Ascending aorta (tissue), 2 donors: ENCODE measurements around the gene RNF145. TPM values are rescaled to one million over a fixed set of nuclear protein-coding genes. Genes with fewer than 3 reads are reported as not detected.
"Not testable (repeated sequence)": the region's sequence is repeated elsewhere in the genome, so short reads cannot be mapped to it uniquely, and the experiment has no call there.

ENCODE experiments used
- DNase-seq, 2 donors: peaks; one replicate each; pipeline ENCODE4 v3.0.0-alpha.2; 2019; ENCODE audit warnings: low spot score in 2 of 2
- H3K27ac ChIP-seq, 2 donors: fragments of 200-600 bp; sonication (generic); one replicate each; pipeline ENCODE4 v1.5.1; 2016 to 2017; ENCODE audit warnings: mild to moderate bottlenecking in 1 of 2
- H3K27me3 ChIP-seq: fragments of 200-600 bp; sonication (generic); one replicate; pipeline ENCODE4 v1.5.1; 2017
- H3K36me3 ChIP-seq, 2 donors: fragments of 200-600 bp; sonication (generic); one replicate each; pipeline ENCODE4 v1.5.1; 2016
- H3K4me1 ChIP-seq, 2 donors: fragments of 200-600 bp; sonication (generic); one replicate each; pipeline ENCODE4 v1.5.1; 2016 to 2017; ENCODE audit warnings: mild to moderate bottlenecking in 1 of 2
- H3K4me3 ChIP-seq, 2 donors: fragments of 200-600 bp; sonication (generic); one replicate each; pipeline ENCODE4 v1.5.1; 2016 to 2017; ENCODE audit warnings: mild to moderate bottlenecking in 1 of 2
- H3K9me3 ChIP-seq, 2 donors: fragments of 200-600 bp; sonication (generic); one replicate each; pipeline ENCODE4 v1.5.1; 2016
- CTCF ChIP-seq, 3 experiments: fragments of 200-600 bp in 2 of 3; fragments of 450-650 bp in 1 of 3; sonication (generic) in 2 of 3; IDR thresholded peaks; one replicate each; pipeline ENCODE4 v1.5.1; 2016 to 2019; ENCODE audit warnings: antibody characterized with exemption in 3 of 3, mild to moderate bottlenecking in 1 of 3, moderate library complexity in 1 of 3
- intact Hi-C: fragments of 100-400 bp; cut with DNase I; formaldehyde crosslinking; loops from one replicate; pipeline ENCODE4 v1.15.1; 2023
- total RNA-seq: library from RNA; depleted of rRNA; stranded (reverse); fragments of >200 nt; gene quantifications from one replicate; pipeline ENCODE4 v1.1.0, GENCODE V29; 2016

RNF145 gene
- total RNA-seq, 1 donor from 2014 or later: 47.8 TPM

- Histone ChIP-seq H3K9me3 (no peaks in the 10 kb centered on the region), H3K36me3 (peaks cover 24 to 47% of the 10 kb centered on the region in 2 donors), H3K27ac (no peak overlapping the region), H3K4me3 (no peak overlapping the region), H3K27me3 (no peaks in the 10 kb centered on the region), H3K4me1 (no peaks in the 10 kb centered on the region)
- no peak for TF ChIP-seq CTCF (IDR thresholded peaks at IDR 0.05)
- no peak for DNase-seq
- intact Hi-C loops: no loop called here
Measured at GRCh38 chr5:159163701-159164046, 45.7 kb downstream of the RNF145 start.

DNA sequence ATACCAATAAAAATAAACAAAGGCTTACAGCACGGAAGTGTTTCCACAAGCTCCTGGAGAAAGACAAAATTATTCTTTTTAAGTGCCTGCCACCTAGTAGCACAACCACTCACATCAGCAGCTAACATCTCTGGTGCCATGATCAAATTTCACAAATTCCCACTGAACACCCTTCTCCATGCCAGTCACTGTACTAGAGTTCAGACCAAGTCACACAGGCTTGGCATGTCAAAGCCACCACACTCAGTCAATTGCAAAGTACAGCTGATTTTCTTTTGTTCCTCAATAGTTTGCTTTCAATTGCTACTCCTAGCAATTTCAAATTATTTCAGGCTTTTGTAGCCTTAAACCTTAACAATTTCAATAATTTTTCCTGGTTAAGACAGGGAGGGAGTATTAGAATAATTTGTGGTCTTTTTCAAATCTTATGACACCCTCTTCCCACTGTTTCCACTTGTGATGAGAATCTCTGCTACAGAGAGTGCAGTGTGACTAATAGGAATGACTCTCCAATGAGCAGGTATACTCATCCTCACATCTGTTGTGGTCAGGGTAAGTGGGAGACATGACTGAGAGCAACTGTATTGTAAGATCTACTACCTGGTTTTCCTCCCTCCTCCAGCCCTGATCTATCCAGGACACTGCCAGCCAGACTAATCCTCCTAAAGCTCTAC is 46.2 kb downstream of the RNF145 start:
- no peaks in the 10 kb centered on the region for H3K27me3 ChIP-seq
- no peak for DNase-seq
- TF ChIP-seq CTCF (IDR thresholded peaks at IDR 0.05): no peak
- no peak overlapping the region for H3K27ac ChIP-seq
- H3K4me3 ChIP-seq: no peak overlapping the region
- peaks cover 24 to 52% of the 10 kb centered on the region in 2 donors for H3K36me3 ChIP-seq
- intact Hi-C loops: no loop called here
- no peaks in the 10 kb centered on the region for H3K9me3 ChIP-seq
- no peaks in the 10 kb centered on the region for H3K4me1 ChIP-seq

DNA sequence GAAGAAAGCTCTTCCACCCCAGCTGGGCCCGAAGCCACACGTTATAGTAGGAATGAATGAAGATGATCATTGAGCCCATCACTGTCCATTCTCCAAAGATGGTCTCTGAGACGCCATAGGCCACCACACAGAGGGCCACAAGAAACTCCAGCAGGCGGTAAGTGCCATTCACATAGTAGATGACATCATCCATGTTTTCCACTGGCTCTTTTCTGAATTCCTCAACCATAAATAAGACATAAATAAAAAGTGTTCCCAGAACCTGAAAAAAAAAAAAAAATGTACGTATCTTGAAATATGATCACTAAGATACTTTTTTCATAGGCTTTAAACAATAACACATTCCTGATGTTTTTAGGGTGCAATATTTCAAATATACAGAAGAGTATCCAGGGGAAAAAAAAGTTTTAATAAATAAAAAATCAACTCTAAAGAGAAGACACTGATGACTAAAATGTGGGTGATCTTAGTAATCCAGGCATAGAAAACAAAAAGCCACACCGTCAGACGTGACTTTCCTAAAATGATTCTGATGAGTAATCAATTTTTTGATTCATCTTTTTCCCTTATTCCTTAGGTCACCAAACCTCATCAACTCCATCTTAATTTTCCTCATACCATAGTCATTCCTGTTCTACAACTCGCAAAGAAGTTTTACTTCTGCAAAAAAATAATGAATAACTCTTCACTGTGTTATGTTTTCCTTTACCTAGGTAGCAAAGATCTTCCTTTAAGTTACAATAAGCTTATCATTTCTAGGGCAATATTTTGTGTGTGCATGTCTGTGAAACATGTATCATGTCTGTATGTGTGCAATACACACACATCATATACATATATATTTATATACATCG is 47.8 kb downstream of the RNF145 start:
- H3K36me3 ChIP-seq: peaks cover 24 to 49% of the 10 kb centered on the region in 2 donors
- no peaks in the 10 kb centered on the region for H3K9me3 ChIP-seq
- no peak for DNase-seq
- intact Hi-C loops: no loop called here
- H3K27ac ChIP-seq: no peak overlapping the region
- H3K27me3 ChIP-seq: no peaks in the 10 kb centered on the region
- peaks cover 0 to 4% of the 10 kb centered on the region in 2 donors for H3K4me1 ChIP-seq
- no peak for TF ChIP-seq CTCF (IDR thresholded peaks at IDR 0.05)
- no peak overlapping the region for H3K4me3 ChIP-seq

DNA sequence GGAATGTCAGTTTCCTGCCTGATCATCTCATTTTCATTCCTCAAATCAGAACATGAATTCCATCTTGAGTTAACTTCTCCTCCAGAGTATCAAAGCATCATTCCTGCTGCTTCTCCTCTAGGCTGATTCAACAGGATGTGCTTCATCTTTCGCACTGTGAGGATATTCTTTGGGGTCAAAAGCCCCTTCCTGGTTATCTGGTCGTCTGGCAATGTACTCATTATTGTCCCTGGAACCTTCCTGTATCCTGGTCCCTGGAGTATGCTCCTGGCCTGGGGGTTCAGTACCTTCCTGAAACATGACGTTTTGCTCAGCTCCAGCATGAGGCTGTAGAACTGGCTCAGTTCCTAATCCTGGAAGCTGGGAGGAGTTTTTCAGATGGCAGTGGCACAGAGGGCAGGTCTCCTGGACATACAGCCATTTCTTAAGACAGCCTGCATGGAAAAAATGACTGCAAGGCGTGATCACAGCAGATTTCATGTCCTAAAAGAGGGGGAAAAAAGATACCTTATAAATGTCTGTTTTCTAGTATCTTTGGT is 50.7 kb downstream of the RNF145 start:
- intact Hi-C loops: loop anchor here (5.0 to 10.0 kb wide), 2 partner anchors 49 to 826 kb away; partner anchors contain the start of gene RNF145
- Histone ChIP-seq H3K36me3 (peaks cover 24 to 43% of the 10 kb centered on the region in 2 donors), H3K27ac (peak overlapping the region; percentile 8 to 41)
- H3K27me3 ChIP-seq, H3K9me3 ChIP-seq, H3K4me1 ChIP-seq, DNase-seq, H3K4me3 ChIP-seq: not testable (repeated sequence)

DNA sequence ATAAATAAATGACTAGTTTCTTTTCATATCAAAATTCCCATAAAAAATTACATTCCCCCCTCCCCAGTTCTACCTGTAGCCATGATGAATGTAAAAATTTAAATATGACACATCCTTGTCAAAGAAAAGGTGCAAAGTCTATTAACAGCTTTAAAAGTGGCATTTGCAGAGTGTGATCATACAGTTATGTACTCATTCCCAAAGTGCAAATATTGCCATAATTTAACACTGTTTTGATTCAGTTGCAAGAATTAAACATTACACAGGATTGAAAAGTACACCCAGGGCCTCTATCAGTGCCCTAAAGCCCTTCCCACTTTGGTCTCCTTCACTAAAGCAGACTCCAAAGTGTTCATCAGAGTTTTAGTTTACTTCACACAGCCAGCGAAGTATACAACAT is 51.8 kb downstream of the RNF145 start:
- no peak for DNase-seq
- TF ChIP-seq CTCF (IDR thresholded peaks at IDR 0.05): no peak
- Histone ChIP-seq H3K27ac (no peak overlapping the region), H3K27me3 (no peaks in the 10 kb centered on the region), H3K9me3 (no peaks in the 10 kb centered on the region), H3K36me3 (peaks cover 24 to 35% of the 10 kb centered on the region in 2 donors), H3K4me3 (no peak overlapping the region), H3K4me1 (peaks cover 0 to 4% of the 10 kb centered on the region in 2 donors)
- intact Hi-C loops: loop anchor here (2.0 to 10.0 kb wide), 3 partner anchors 50 to 827 kb away; partner anchors contain the start of genes RNF145 and UBLCP1
